ENCODE data around the gene LAMA4. TPM values are rescaled to one million over a fixed set of nuclear protein-coding genes. Genes with fewer than 3 reads are reported as not detected.

The LAMA4 gene
- total and polyA plus RNA-seq, 2 of the 13 experiments (the other 11 are each of a cell fraction or from before 2014, with no cell fraction given): not detected

GRCh38 chr6:112145080-112145573 lies 109.2 kb downstream of the LAMA4 start (continued):
- TF ChIP-seq HDAC2 (CRISPR knock-in tag; IDR thresholded peaks at IDR 0.05) (peak; percentile 36), RFX5 (IDR thresholded peaks at IDR 0.05; ENCODE audit: low read depth, low read length) (no peak), ZNF704 (CRISPR knock-in tag; IDR thresholded peaks at IDR 0.05; ENCODE audit: borderline replicate concordance) (no peak), BRD4 (CRISPR knock-in tag; IDR thresholded peaks at IDR 0.05) (no peak), KLF15 (CRISPR knock-in tag; IDR thresholded peaks at IDR 0.05; ENCODE audit: borderline replicate concordance) (no peak), MXD3 (CRISPR knock-in tag; IDR thresholded peaks at IDR 0.05) (no peak), THRA (CRISPR knock-in tag; IDR thresholded peaks at IDR 0.05; ENCODE audit: borderline replicate concordance) (no peak), ZHX1 (CRISPR knock-in tag; IDR thresholded peaks at IDR 0.05; ENCODE audit: low read depth) (no peak), ZUFSP (CRISPR knock-in tag; IDR thresholded peaks at IDR 0.05; ENCODE audit: borderline replicate concordance) (no peak), ZNF747 (CRISPR knock-in tag; IDR thresholded peaks at IDR 0.05; ENCODE audit: borderline replicate concordance) (no peak), ZNF468 (CRISPR knock-in tag; IDR thresholded peaks at IDR 0.05) (no peak), GTF3A (CRISPR knock-in tag; conservative IDR thresholded peaks at IDR 0.05) (no peak), ZSCAN25 (CRISPR knock-in tag; IDR thresholded peaks at IDR 0.05) (no peak), ZNF513 (CRISPR knock-in tag; conservative IDR thresholded peaks at IDR 0.05) (no peak), FUBP1 (CRISPR knock-in tag; IDR thresholded peaks at IDR 0.05; ENCODE audit: borderline replicate concordance) (no peak; the same call in 1 of the 2 replicates), ZNF737 (CRISPR knock-in tag; IDR thresholded peaks at IDR 0.05; ENCODE audit: borderline replicate concordance) (no peak), SP4 (CRISPR knock-in tag; IDR thresholded peaks at IDR 0.05) (peak; percentile 59; the same call in 1 of the 2 replicates), EEA1 (CRISPR knock-in tag; IDR thresholded peaks at IDR 0.05; ENCODE audit: borderline replicate concordance) (no peak)
